GM11168 (cell line): ENCODE measurements around the gene SCGB1C1.
"Not testable (repeated sequence)": the region's sequence is repeated elsewhere in the genome, so short reads cannot be mapped to it uniquely, and the experiment has no call there.

Experiments used
- in situ Hi-C: fragments of 300-500 bp; cut with MboI; formaldehyde crosslinking; loops from one replicate; pipeline ENCODE4 v1.12.0; 2022; ENCODE audit warnings: low sequenced_read_pairs; ENCODE audit not compliant: unreplicated experiment

SCGB1C1 gene

GRCh38 chr11:192674-193128 is at the start of gene SCGB1C1:
TSS of gene SCGB1C1 (plus strand) at chr11:193078. CDS start at chr11:193100, 22 bp downstream.
- in situ Hi-C loops: loop anchor here (5.0 kb wide), 1 partner anchor 55 kb away; no protein-coding TSS in a partner anchor

GRCh38 chr11:180242-180641 is 12.6 kb upstream of the SCGB1C1 start:
- in situ Hi-C loops: not testable (repeated sequence)

- in situ Hi-C loops: not testable (repeated sequence)
Observed at GRCh38 chr11:189200-189783, 3.6 kb upstream of the SCGB1C1 start.

- in situ Hi-C loops: loop anchor here (5.0 kb wide), 1 partner anchor 53 kb away; no protein-coding TSS in a partner anchor
Observed at GRCh38 chr11:189843-190311, 3.0 kb upstream of the SCGB1C1 start.

- in situ Hi-C loops: loop anchor here (5.0 kb wide), 1 partner anchor 53 kb away; no protein-coding TSS in a partner anchor
Observed at GRCh38 chr11:190546-190945, 2.3 kb upstream of the SCGB1C1 start.

- in situ Hi-C loops: loop anchor here (5.0 kb wide), 1 partner anchor 54 kb away; no protein-coding TSS in a partner anchor
Observed at GRCh38 chr11:191490-192478, 1.1 kb upstream of the SCGB1C1 start.

GRCh38 chr11:193481-193880 is 603 bp downstream of the SCGB1C1 start:
- in situ Hi-C loops: loop anchor here (5.0 kb wide), 1 partner anchor 56 kb away; no protein-coding TSS in a partner anchor

- in situ Hi-C loops: no loop called here
Observed at GRCh38 chr11:196786-197731, 4.2 kb downstream of the SCGB1C1 start.

GRCh38 chr11:197741-198235 is 4.9 kb downstream of the SCGB1C1 start:
- in situ Hi-C loops: no loop called here

GRCh38 chr11:198236-198806 is 5.4 kb downstream of the SCGB1C1 start:
- in situ Hi-C loops: no loop called here

GRCh38 chr11:199004-199581 is 6.2 kb downstream of the SCGB1C1 start:
- in situ Hi-C loops: no loop called here

- in situ Hi-C loops: no loop called here
Observed at GRCh38 chr11:199782-200181, 6.9 kb downstream of the SCGB1C1 start.

- in situ Hi-C loops: no loop called here
Observed at GRCh38 chr11:200224-201003, 7.5 kb downstream of the SCGB1C1 start.

GRCh38 chr11:201966-202365 is 9.1 kb downstream of the SCGB1C1 start:
- in situ Hi-C loops: no loop called here

- in situ Hi-C loops: no loop called here
Observed at GRCh38 chr11:202490-202889, 9.6 kb downstream of the SCGB1C1 start.

GRCh38 chr11:203056-203944 is 10.4 kb downstream of the SCGB1C1 start:
- in situ Hi-C loops: no loop called here

- in situ Hi-C loops: no loop called here
Observed at GRCh38 chr11:203945-204586, 11.2 kb downstream of the SCGB1C1 start.
